CD14-positive monocyte (primary cell): ENCODE measurements around the gene ANKEF1. TPM values are rescaled to one million over a fixed set of nuclear protein-coding genes. Genes with fewer than 3 reads are reported as not detected.

ENCODE experiments used
- DNase-seq, 3 donors: peaks; one replicate each; pipeline ENCODE4 v3.0.0-alpha.2; 2011 to 2022
- H2AFZ ChIP-seq: 2 replicates; pipeline ENCODE4 v1.6.0; 2012; ENCODE audit warnings: mild to moderate bottlenecking, low read depth, low read length, inconsistent platforms; ENCODE audit not compliant: insufficient read depth, poor library complexity, severe bottlenecking
- H3K27ac ChIP-seq, 2 donors: 1 replicate in 1 of 2; 2 replicates in 1 of 2; pipeline ENCODE4 v1.5.1; 2012 to 2013; ENCODE audit warnings: low read length in 2 of 2, control low read depth in 1 of 2, inconsistent platforms in 1 of 2, low read depth in 1 of 2, mild to moderate bottlenecking in 1 of 2
- H3K27me3 ChIP-seq, 2 donors: one replicate each; pipeline versions ENCODE4 v1.6.0 to v1.6.1; 2011 to 2013; ENCODE audit warnings: low read length in 2 of 2; ENCODE audit not compliant: control insufficient read depth in 2 of 2, insufficient read depth in 2 of 2
- H3K36me3 ChIP-seq, 2 donors: replicated peaks in 1 of 2; 1 replicate in 1 of 2; 2 replicates in 1 of 2; pipeline versions ENCODE4 v1.5.1 to v1.6.1; 2012 to 2013; ENCODE audit warnings: low read length in 2 of 2, control low read depth in 1 of 2, inconsistent platforms in 1 of 2, mild to moderate bottlenecking in 1 of 2; ENCODE audit not compliant: insufficient read depth in 2 of 2, control insufficient read depth in 1 of 2
- H3K4me1 ChIP-seq, 2 donors: 1 replicate in 1 of 2; 2 replicates in 1 of 2; pipeline versions ENCODE4 v1.5.1 to v1.6.1; 2012 to 2013; ENCODE audit warnings: low read length in 2 of 2, control low read depth in 1 of 2, inconsistent platforms in 1 of 2, mild to moderate bottlenecking in 1 of 2, moderate library complexity in 1 of 2; ENCODE audit not compliant: insufficient read depth in 2 of 2, control insufficient read depth in 1 of 2
- H3K4me2 ChIP-seq: replicated peaks from 2 replicates; pipeline ENCODE3; 2012; ENCODE audit warnings: low read length, moderate library complexity, mild to moderate bottlenecking; ENCODE audit not compliant: poor library complexity, severe bottlenecking; ENCODE audit errors: extremely low read depth
- H3K4me3 ChIP-seq, 3 experiments: fragments of 200-600 bp in 1 of 3; sonication (generic) in 1 of 3; replicated peaks in 1 of 3; 1 replicate in 2 of 3; 2 replicates in 1 of 3; pipeline ENCODE4 v1.5.1; 2011 to 2013; ENCODE audit warnings: low read length in 3 of 3, mild to moderate bottlenecking in 3 of 3, control low read depth in 2 of 3, low read depth in 2 of 3, inconsistent platforms in 1 of 3, moderate library complexity in 1 of 3
- H3K79me2 ChIP-seq: 2 replicates; pipeline ENCODE4 v1.6.0; 2012; ENCODE audit warnings: mild to moderate bottlenecking, control low read depth, inconsistent platforms, low read length, moderate library complexity; ENCODE audit not compliant: insufficient read depth
- H3K9ac ChIP-seq: 2 replicates; pipeline ENCODE4 v1.6.0; 2017; ENCODE audit warnings: low read length, mild to moderate bottlenecking; ENCODE audit not compliant: insufficient read depth, poor library complexity, severe bottlenecking
- H3K9me3 ChIP-seq, 2 donors: replicated peaks in 1 of 2; 1 replicate in 1 of 2; 2 replicates in 1 of 2; pipeline versions ENCODE4 v1.5.1 to v1.6.1; 2012 to 2013; ENCODE audit warnings: low read length in 2 of 2, control low read depth in 1 of 2; ENCODE audit not compliant: control insufficient read depth in 1 of 2, insufficient read depth in 1 of 2
- H4K20me1 ChIP-seq: 2 replicates; pipeline ENCODE4 v1.6.0; 2012; ENCODE audit warnings: mild to moderate bottlenecking, low read length, control low read depth, moderate library complexity; ENCODE audit not compliant: insufficient read depth
- H3K27ac Mint-ChIP-seq, 7 donors: one replicate each; pipeline ENCODE4 v1.8.0; 2020; ENCODE audit warnings: mild to moderate bottlenecking in 7 of 7, mixed read lengths in 7 of 7, moderate library complexity in 6 of 7, inconsistent platforms in 2 of 7
- H3K27me3 Mint-ChIP-seq, 3 donors: one replicate each; pipeline ENCODE4 v1.8.0; 2021 to 2022; ENCODE audit warnings: low read depth in 3 of 3, mild to moderate bottlenecking in 3 of 3, mixed read lengths in 3 of 3, moderate library complexity in 3 of 3, inconsistent platforms in 1 of 3
- H3K36me3 Mint-ChIP-seq, 2 donors: one replicate each; pipeline ENCODE4 v1.8.0; 2020; ENCODE audit warnings: mixed read lengths in 2 of 2, inconsistent platforms in 1 of 2, mild to moderate bottlenecking in 1 of 2
- H3K4me1 Mint-ChIP-seq: one replicate; pipeline ENCODE4 v1.8.0; 2020; ENCODE audit warnings: mild to moderate bottlenecking, mixed read lengths
- H3K4me3 Mint-ChIP-seq, 2 donors: one replicate each; pipeline ENCODE4 v1.8.0; 2020; ENCODE audit warnings: mild to moderate bottlenecking in 2 of 2, mixed read lengths in 2 of 2, moderate library complexity in 1 of 2
- H3K9me3 Mint-ChIP-seq, 7 donors: one replicate each; pipeline ENCODE4 v1.8.0; 2020 to 2022; ENCODE audit warnings: mixed read lengths in 7 of 7, mild to moderate bottlenecking in 6 of 7, moderate library complexity in 6 of 7, inconsistent platforms in 2 of 7
- CTCF ChIP-seq: fragments of 200-600 bp; IDR thresholded peaks from one replicate; pipeline ENCODE4 v1.8.0; 2022; ENCODE audit warnings: antibody characterized with exemption, mild to moderate bottlenecking
- WGBS: methylation state at CpG from one replicate; pipeline ENCODE4 v1.1.5; 2013; ENCODE audit warnings: missing lambda C conversion rate; ENCODE audit not compliant: insufficient coverage; 5-methylcytosine and 5-hydroxymethylcytosine counted together
- intact Hi-C, 2 donors: fragments of 100-400 bp; cut with micrococcal nuclease; formaldehyde crosslinking; loops; one replicate each; pipeline versions ENCODE4 v1.15.0 to v1.15.1; 2023
- polyA plus RNA-seq, 3 donors: library from polyadenylated mRNA; depleted of rRNA in 1 of 3; unstranded in 2 of 3; stranded (reverse) in 1 of 3; fragments of 300-500 nt in 2 of 3; fragments of >200 nt in 1 of 3; fragmentation: Illumina TruSeq in 2 of 3; gene quantifications; 1 replicate in 2 of 3; 2 replicates in 1 of 3; pipeline ENCODE4 v1.2.3, GENCODE V29; 2012 to 2021

ANKEF1 gene
- polyA plus RNA-seq, 3 donors: 0.03 to 0.15 (median 0.10) TPM

- Mint-ChIP-seq H3K36me3 (no peaks in the 10 kb centered on the region), H3K4me1 (no peaks in the 10 kb centered on the region), H3K27ac (no peak overlapping the region), H3K27me3 (peaks cover 2 to 7% (median 5%) of the 10 kb centered on the region in 3 donors), H3K4me3 (no peak overlapping the region), H3K9me3 (no peaks in the 10 kb centered on the region)
- no peaks in the 10 kb centered on the region for H3K4me1 ChIP-seq
- no peak overlapping the region for H3K9ac ChIP-seq
- no peak for TF ChIP-seq CTCF
- H3K27me3 ChIP-seq: no peaks in the 10 kb centered on the region
- H3K4me3 ChIP-seq: no peak overlapping the region
- no peaks in the 10 kb centered on the region for H4K20me1 ChIP-seq
- H2AFZ ChIP-seq: no peak overlapping the region
- WGBS: no CpG with 5 or more reads among the region's 2 CpGs
- no peak overlapping the region for H3K4me2 ChIP-seq
- no peaks in the 10 kb centered on the region for H3K79me2 ChIP-seq
- intact Hi-C loops: no loop called here
- no peaks in the 10 kb centered on the region for H3K36me3 ChIP-seq
- DNase-seq: no peak
- H3K9me3 ChIP-seq: no peaks in the 10 kb centered on the region
- no peak overlapping the region for H3K27ac ChIP-seq
These were observed 24.2 kb downstream of the ANKEF1 start for GRCh38 chr20:10059006-10059405.

- H4K20me1 ChIP-seq: no peaks in the 10 kb centered on the region
- no peaks in the 10 kb centered on the region for H3K79me2 ChIP-seq
- no peak for TF ChIP-seq CTCF
- H3K27me3 Mint-ChIP-seq: peaks cover 2 to 7% (median 5%) of the 10 kb centered on the region in 3 donors
- H3K27ac Mint-ChIP-seq: no peak overlapping the region
- intact Hi-C loops: no loop called here
- no peak overlapping the region for H3K4me3 ChIP-seq
- H3K9ac ChIP-seq: no peak overlapping the region
- H2AFZ ChIP-seq: no peak overlapping the region
- H3K4me2 ChIP-seq: no peak overlapping the region
- no peak overlapping the region for H3K4me3 Mint-ChIP-seq
- H3K36me3 Mint-ChIP-seq: no peaks in the 10 kb centered on the region
- H3K4me1 Mint-ChIP-seq: no peaks in the 10 kb centered on the region
- H3K36me3 ChIP-seq: no peaks in the 10 kb centered on the region
- 65% methylated on average over 5 of the region's 8 CpGs for WGBS
- no peak for DNase-seq
- H3K27ac ChIP-seq: no peak overlapping the region
- H3K9me3 Mint-ChIP-seq: peaks cover 0 to 1% (median 0%) of the 10 kb centered on the region in 7 donors
- no peaks in the 10 kb centered on the region for H3K27me3 ChIP-seq
- H3K9me3 ChIP-seq: no peaks in the 10 kb centered on the region
- no peaks in the 10 kb centered on the region for H3K4me1 ChIP-seq
These were observed 25.4 kb downstream of the ANKEF1 start for GRCh38 chr20:10060226-10060625.
